ENCODE results near the gene ATP6V0A4. TPM values are rescaled to one million over a fixed set of nuclear protein-coding genes. Genes with fewer than 3 reads are reported as not detected.

ATP6V0A4 gene
- total RNA-seq, 1 donor from 2014 or later, result not detected

GRCh38 chr7:138658889-138659288 is 139.1 kb downstream of the ATP6V0A4 start:
- Mint-ChIP-seq H3K4me1 (ENCODE audit: low read depth) (peaks cover 3% of the 10 kb centered on the region), H3K9me3 (no peaks in the 10 kb centered on the region), H3K36me3 (ENCODE audit: low read depth) (no peaks in the 10 kb centered on the region), H3K27ac (no peak overlapping the region), H3K4me3 (no peak overlapping the region), H3K27me3 (ENCODE audit: insufficient read depth) (peaks cover 12% of the 10 kb centered on the region)
- intact Hi-C loops (cut with micrococcal nuclease), result no loop called here
- DNase-seq (ENCODE audit: low spot score), result no peak

DNA sequence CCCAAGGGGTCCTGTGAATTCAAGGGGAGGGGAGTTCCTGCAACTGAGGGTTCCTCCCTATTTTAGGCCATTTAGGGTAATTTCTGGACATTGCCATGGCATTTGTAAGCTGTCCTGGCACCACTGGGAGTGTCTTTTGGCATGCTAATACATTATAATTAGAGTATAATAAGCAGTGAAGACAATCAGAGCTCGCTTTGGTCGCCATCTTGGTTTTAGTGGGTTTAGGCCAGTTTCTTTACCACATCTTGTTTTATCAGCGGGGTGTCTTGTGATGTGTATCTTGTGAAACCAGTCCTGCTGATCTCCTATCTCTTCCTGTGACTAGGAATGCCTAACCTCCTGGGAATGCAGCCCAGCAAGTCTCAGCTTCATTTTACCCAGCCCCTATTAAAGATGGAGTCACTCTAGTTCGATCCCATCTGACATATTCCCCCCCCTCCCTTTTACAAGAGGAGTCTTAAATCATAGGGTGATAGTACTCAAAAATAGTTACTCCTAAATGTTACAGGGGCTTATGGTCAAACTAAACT is 140.1 kb downstream of the ATP6V0A4 start:
- H3K4me1 Mint-ChIP-seq (ENCODE audit: low read depth), result no peaks in the 10 kb centered on the region
- DNase-seq (ENCODE audit: low spot score), result no peak
- no peak overlapping the region for H3K4me3 Mint-ChIP-seq
- H3K36me3 Mint-ChIP-seq (ENCODE audit: low read depth), result no peaks in the 10 kb centered on the region
- intact Hi-C loops (cut with micrococcal nuclease), result no loop called here
- H3K27ac Mint-ChIP-seq, result no peak overlapping the region
- H3K9me3 Mint-ChIP-seq, result no peaks in the 10 kb centered on the region
- peaks cover 5% of the 10 kb centered on the region for H3K27me3 Mint-ChIP-seq (ENCODE audit: insufficient read depth)

DNA sequence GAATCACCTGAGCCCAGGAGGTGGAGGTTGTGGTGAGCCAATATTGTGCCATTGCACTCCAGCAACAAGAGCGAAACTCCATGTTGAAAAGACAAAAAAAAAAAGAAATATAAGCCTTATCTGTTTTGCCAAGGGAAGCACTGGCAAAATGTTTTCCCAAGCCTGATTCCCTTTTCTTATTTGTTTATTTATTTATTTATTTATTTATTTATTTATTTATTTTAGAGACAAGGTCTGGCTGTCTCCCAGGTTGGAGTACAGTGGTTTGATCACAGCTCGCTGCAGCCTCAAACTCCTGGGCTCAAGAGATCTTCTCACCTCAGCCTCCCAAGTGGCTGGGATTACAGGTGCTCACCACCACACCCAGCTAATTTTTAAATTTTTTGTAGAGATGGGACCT is 141.0 kb downstream of the ATP6V0A4 start:
- H3K27ac Mint-ChIP-seq, result no peak overlapping the region
- intact Hi-C loops (cut with micrococcal nuclease), result no loop called here
- H3K9me3 Mint-ChIP-seq, result no peaks in the 10 kb centered on the region
- no peak overlapping the region for H3K4me3 Mint-ChIP-seq
- no peaks in the 10 kb centered on the region for H3K4me1 Mint-ChIP-seq (ENCODE audit: low read depth)
- peaks cover 4% of the 10 kb centered on the region for H3K27me3 Mint-ChIP-seq (ENCODE audit: insufficient read depth)
- H3K36me3 Mint-ChIP-seq (ENCODE audit: low read depth), result no peaks in the 10 kb centered on the region
- no peak for DNase-seq (ENCODE audit: low spot score)

Other genes with a start within 250 kb of the ATP6V0A4 start
- gene SVOPL, start 96.8 kb downstream of the ATP6V0A4 start, total RNA-seq, result not detected in 2 replicates
- 0.08 TPM in 1 of 2 replicates, not detected in the other for gene TMEM213, start 202 bp downstream of the ATP6V0A4 start, total RNA-seq
- 0.59 and 0.75 TPM in 2 replicates for gene KIAA1549, start 183.2 kb upstream of the ATP6V0A4 start, total RNA-seq
- gene ZC3HAV1L, start 237.8 kb upstream of the ATP6V0A4 start, total RNA-seq, result 29.6 and 31.5 TPM in 2 replicates

All from activated T-helper 1 cell treated with anti-CD3 and anti-CD28 coated beads, Interleukin-12 subunit alpha, Interleukin-12 subunit beta, Interleukin-2, Interleukin-4 antibody, amounts not matched to agents 30 ng/mL and 10 ng/mL and 1 ng/mL, durations not matched to agents 14 hours and 24 hours and 36 hours (primary cell).